Hepatocyte (in vitro differentiated cells): ENCODE measurements around the gene REXO5.

Experiments
- EZH2 ChIP-seq: fragments of 200-600 bp; sonication (generic); IDR thresholded peaks from 2 replicates; pipeline ENCODE4 v1.6.1; 2016; ENCODE audit warnings: antibody characterized with exemption, mild to moderate bottlenecking, borderline replicate concordance
- EZH2phosphoT487 ChIP-seq: fragments of 200-600 bp; sonication (generic); IDR thresholded peaks from one replicate; pipeline ENCODE4 v1.6.1; 2018; ENCODE audit warnings: antibody characterized with exemption, mild to moderate bottlenecking, low read depth, moderate library complexity; ENCODE audit not compliant: unreplicated experiment, severe bottlenecking
- TF ChIP-seq, protein P1 (sequence below): fragments of 200-600 bp; sonication (generic); IDR thresholded peaks from 2 replicates; pipeline ENCODE4 v1.5.1; 2016; ENCODE audit warnings: antibody characterized with exemption, mild to moderate bottlenecking; ENCODE audit not compliant: poor library complexity

GRCh38 chr16:20866145-20866772 lies 59.9 kb downstream of the REXO5 start:
- TF ChIP-seq, protein P1, sequence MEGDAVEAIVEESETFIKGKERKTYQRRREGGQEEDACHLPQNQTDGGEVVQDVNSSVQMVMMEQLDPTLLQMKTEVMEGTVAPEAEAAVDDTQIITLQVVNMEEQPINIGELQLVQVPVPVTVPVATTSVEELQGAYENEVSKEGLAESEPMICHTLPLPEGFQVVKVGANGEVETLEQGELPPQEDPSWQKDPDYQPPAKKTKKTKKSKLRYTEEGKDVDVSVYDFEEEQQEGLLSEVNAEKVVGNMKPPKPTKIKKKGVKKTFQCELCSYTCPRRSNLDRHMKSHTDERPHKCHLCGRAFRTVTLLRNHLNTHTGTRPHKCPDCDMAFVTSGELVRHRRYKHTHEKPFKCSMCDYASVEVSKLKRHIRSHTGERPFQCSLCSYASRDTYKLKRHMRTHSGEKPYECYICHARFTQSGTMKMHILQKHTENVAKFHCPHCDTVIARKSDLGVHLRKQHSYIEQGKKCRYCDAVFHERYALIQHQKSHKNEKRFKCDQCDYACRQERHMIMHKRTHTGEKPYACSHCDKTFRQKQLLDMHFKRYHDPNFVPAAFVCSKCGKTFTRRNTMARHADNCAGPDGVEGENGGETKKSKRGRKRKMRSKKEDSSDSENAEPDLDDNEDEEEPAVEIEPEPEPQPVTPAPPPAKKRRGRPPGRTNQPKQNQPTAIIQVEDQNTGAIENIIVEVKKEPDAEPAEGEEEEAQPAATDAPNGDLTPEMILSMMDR: no peak
- no peak for TF ChIP-seq EZH2phosphoT487
- TF ChIP-seq EZH2: no peak
